Neural cell (in vitro differentiated cells): ENCODE results near the gene B2M. TPM values are rescaled to one million over a fixed set of nuclear protein-coding genes. Genes with fewer than 3 reads are reported as not detected.
"Not testable (repeated sequence)": the region's sequence is repeated elsewhere in the genome, so short reads cannot be mapped to it uniquely, and the experiment has no call there.

ENCODE experiments used
- H2AFZ ChIP-seq: fragments of 200-600, 300-800 bp; sonication (generic), shearing (Covaris generic); 2 replicates; pipeline ENCODE4 v1.6.0; 2014; ENCODE audit warnings: low read depth, mild to moderate bottlenecking, antibody characterized with exemption, low read length, moderate library complexity
- H3F3A ChIP-seq: fragments of 200-600 bp; shearing (Covaris generic); 2 replicates; pipeline ENCODE4 v1.6.1; 2016; ENCODE audit warnings: mild to moderate bottlenecking, moderate library complexity, mixed read lengths, antibody characterized with exemption, low read length; ENCODE audit not compliant: insufficient read depth, poor library complexity, severe bottlenecking
- H3K27ac ChIP-seq: fragments of 200-600, 300-800 bp; sonication (generic), shearing (Covaris generic); 2 replicates; pipeline ENCODE4 v1.5.1; 2014; ENCODE audit warnings: mild to moderate bottlenecking, low read length, moderate library complexity
- H3K27me3 ChIP-seq: fragments of 300-800, 200-600 bp; sonication (generic), shearing (Covaris generic); 2 replicates; pipeline ENCODE4 v1.6.0; 2014; ENCODE audit warnings: mild to moderate bottlenecking, low read depth, low read length, moderate library complexity; ENCODE audit not compliant: insufficient read depth
- H3K36me3 ChIP-seq: fragments of 300-800, 200-600 bp; sonication (generic), shearing (Covaris generic); 2 replicates; pipeline ENCODE4 v1.5.1; 2014; ENCODE audit warnings: mild to moderate bottlenecking, antibody characterized with exemption, low read length, moderate library complexity; ENCODE audit not compliant: insufficient read depth
- H3K4me2 ChIP-seq: fragments of 300-800, 200-600 bp; sonication (generic), shearing (Covaris generic); 2 replicates; pipeline ENCODE4 v1.6.0; 2014; ENCODE audit warnings: mild to moderate bottlenecking, low read length
- H3K4me3 ChIP-seq: fragments of 300-800, 200-600 bp; sonication (generic), shearing (Covaris generic); 2 replicates; pipeline ENCODE4 v1.5.1; 2014; ENCODE audit warnings: mild to moderate bottlenecking, low read length, moderate library complexity
- H3K79me2 ChIP-seq: fragments of 200-600 bp; shearing (Covaris generic); replicated peaks from 2 replicates; pipeline ENCODE4 v1.6.0; 2014; ENCODE audit warnings: mild to moderate bottlenecking, low read length, moderate library complexity; ENCODE audit not compliant: insufficient read depth
- H3K9ac ChIP-seq: fragments of 300-800, 200-600 bp; sonication (generic), shearing (Covaris generic); 2 replicates; pipeline ENCODE4 v1.6.1; 2016; ENCODE audit warnings: mild to moderate bottlenecking, low read length, mixed read lengths
- H3K9me2 ChIP-seq: fragments of 200-600 bp; shearing (Covaris generic); 2 replicates; pipeline ENCODE4 v1.6.1; 2016; ENCODE audit warnings: mild to moderate bottlenecking, low read length, mixed read lengths; ENCODE audit not compliant: insufficient read depth
- H3K9me3 ChIP-seq: fragments of 200-600, 300-800 bp; sonication (generic), shearing (Covaris generic); 2 replicates; pipeline ENCODE4 v1.6.1; 2016; ENCODE audit warnings: mild to moderate bottlenecking, mixed run types, low read length, moderate library complexity, mixed read lengths
- H4K20me1 ChIP-seq: fragments of 200-600 bp; shearing (Covaris generic); 2 replicates; pipeline ENCODE4 v1.6.1; 2016; ENCODE audit warnings: mild to moderate bottlenecking, mixed run types; ENCODE audit not compliant: insufficient read depth
- CTCF ChIP-seq: fragments of 450-650 bp; IDR thresholded peaks from 2 replicates; pipeline ENCODE4 v1.5.1; 2014; ENCODE audit warnings: antibody characterized with exemption, mild to moderate bottlenecking, moderate library complexity; ENCODE audit not compliant: poor library complexity, severe bottlenecking
- EP300 ChIP-seq: fragments of 450-650 bp; conservative IDR thresholded peaks from 2 replicates; pipeline ENCODE4 v1.6.1; 2014; ENCODE audit warnings: antibody characterized with exemption, mild to moderate bottlenecking, moderate library complexity; ENCODE audit not compliant: poor library complexity, severe bottlenecking
- EZH2 ChIP-seq: fragments of 200-600, 300-800 bp; shearing (Covaris generic), sonication (generic); IDR thresholded peaks from 2 replicates; pipeline ENCODE4 v1.6.1; 2014; ENCODE audit warnings: antibody characterized with exemption, low read length, borderline replicate concordance, mild to moderate bottlenecking; ENCODE audit not compliant: insufficient read depth, poor library complexity, severe bottlenecking
- MXI1 ChIP-seq: fragments of 450-650 bp; conservative IDR thresholded peaks from 2 replicates; pipeline ENCODE4 v1.6.1; 2014; ENCODE audit warnings: antibody characterized with exemption, mild to moderate bottlenecking; ENCODE audit not compliant: poor library complexity, severe bottlenecking
- POLR2AphosphoS5 ChIP-seq: IDR thresholded peaks from 2 replicates; pipeline ENCODE4 v1.6.1; 2012
- RAD21 ChIP-seq: fragments of 450-650 bp; conservative IDR thresholded peaks from 2 replicates; pipeline ENCODE4 v1.6.1; 2014; ENCODE audit warnings: antibody characterized with exemption, mild to moderate bottlenecking, moderate library complexity
- REST ChIP-seq: IDR thresholded peaks from 2 replicates; pipeline ENCODE4 v1.6.1; 2012; ENCODE audit warnings: borderline replicate concordance
- SMC3 ChIP-seq: fragments of 450-650 bp; conservative IDR thresholded peaks from 2 replicates; pipeline ENCODE4 v1.6.1; 2014; ENCODE audit warnings: antibody characterized with exemption, mild to moderate bottlenecking, moderate library complexity; ENCODE audit not compliant: poor library complexity
- TAF1 ChIP-seq: IDR thresholded peaks from 2 replicates; pipeline ENCODE4 v1.6.1; 2012; ENCODE audit warnings: low read depth
- polyA plus RNA-seq: library from polyadenylated mRNA; depleted of rRNA; stranded (reverse); fragments of >200 nt; gene quantifications from 2 replicates; pipeline ENCODE4 v1.2.3, GENCODE V29; 2014

B2M gene
- polyA plus RNA-seq, 1 donor from 2014 or later = 15.6 TPM

DNA sequence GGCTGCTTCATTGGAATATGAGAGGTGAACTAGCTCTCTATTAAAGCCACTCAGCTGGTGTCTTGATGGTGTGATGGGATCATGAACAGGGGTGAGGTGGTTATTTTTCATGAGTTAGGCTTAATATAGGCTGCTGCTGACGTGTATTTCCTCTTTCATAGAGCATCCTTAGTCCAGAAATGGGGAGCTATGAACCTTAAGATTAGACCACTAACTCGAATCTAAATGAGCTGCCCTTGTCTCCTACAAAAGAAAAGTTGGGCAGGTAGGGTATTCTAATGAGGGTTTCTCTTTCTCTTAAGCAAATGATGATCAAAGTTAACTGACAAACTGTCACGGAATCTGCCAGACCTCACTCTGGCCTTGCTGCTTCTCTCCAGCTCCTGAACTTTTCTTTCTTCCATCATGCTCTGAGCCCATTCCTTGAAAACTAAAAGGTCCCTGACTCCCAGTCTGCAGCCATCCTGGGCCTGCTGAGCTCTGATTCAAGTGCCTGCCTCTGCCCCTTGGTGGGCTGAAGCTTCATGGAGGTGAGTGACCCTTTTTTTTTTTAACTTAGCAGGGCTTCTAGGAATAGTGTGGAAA lies 25.0 kb downstream of the B2M start, which contains the start of gene TRIM69:
Gene TRIM69, plus strand, starts transcription at position 348 of the 585 bp plus-strand sequence. Its CDS starts 177 bp downstream, at position 525.
- Histone ChIP-seq H3K4me2 (no peak within 1 kb of the TSS), H3K79me2 (no peaks in the 10 kb centered on the region), H4K20me1 (no peaks in the 10 kb centered on the region), H3F3A (no peaks in the 10 kb centered on the region), H2AFZ (no peak within 1 kb of the TSS), H3K27ac (no peak within 1 kb of the TSS), H3K4me3 (no peak within 1 kb of the TSS), H3K9me2 (no peaks in the 10 kb centered on the region), H3K9ac (no peak within 1 kb of the TSS), H3K36me3 (no peaks in the 10 kb centered on the region), H3K27me3 (no peaks in the 10 kb centered on the region), H3K9me3 (no peaks in the 10 kb centered on the region)
- no peak for TF ChIP-seq SMC3
- no peak for TF ChIP-seq REST
- no peak for TF ChIP-seq RAD21
- TF ChIP-seq EZH2 = no peak
- TF ChIP-seq TAF1 = no peak
- TF ChIP-seq POLR2AphosphoS5 = no peak
- no peak for TF ChIP-seq CTCF
- TF ChIP-seq MXI1 = no peak
- no peak for TF ChIP-seq EP300

- Histone ChIP-seq H3K9ac (no peak overlapping the region), H4K20me1 (no peaks in the 10 kb centered on the region), H3K79me2 (no peaks in the 10 kb centered on the region), H3K4me2 (no peak overlapping the region), H3K27ac (no peak overlapping the region), H3K4me3 (no peak overlapping the region), H3K36me3 (no peaks in the 10 kb centered on the region), H3F3A (no peaks in the 10 kb centered on the region), H3K27me3 (no peaks in the 10 kb centered on the region), H3K9me2 (no peaks in the 10 kb centered on the region), H3K9me3 (no peaks in the 10 kb centered on the region), H2AFZ (no peak overlapping the region)
- TF ChIP-seq CTCF (no peak), EP300 (no peak), SMC3 (no peak), TAF1 (no peak), EZH2 (no peak), POLR2AphosphoS5 (no peak), RAD21 (no peak), MXI1 (no peak), REST (no peak)
Measured at GRCh38 chr15:44738340-44738984, 27.1 kb downstream of the B2M start.

GRCh38 chr15:44739222-44739847 lies 28.0 kb downstream of the B2M start:
- H3K27me3 ChIP-seq, H3K4me3 ChIP-seq, H3K9ac ChIP-seq, H2AFZ ChIP-seq, H3K36me3 ChIP-seq, H3K9me2 ChIP-seq, H3K4me2 ChIP-seq, H3K9me3 ChIP-seq, H4K20me1 ChIP-seq, H3K27ac ChIP-seq, H3F3A ChIP-seq, H3K79me2 ChIP-seq: not testable (repeated sequence)
